Rectal smooth muscle tissue (tissue), 1 donor: ENCODE measurements around the gene BLTP1.

Experiments used
- H3K27ac ChIP-seq: one replicate; pipeline ENCODE4 v1.7.0; 2013; ENCODE audit warnings: low read depth, low read length, inconsistent platforms
- H3K27me3 ChIP-seq: one replicate; pipeline ENCODE4 v1.7.0; 2013; ENCODE audit warnings: low read length; ENCODE audit not compliant: control insufficient read depth, insufficient read depth
- H3K36me3 ChIP-seq: one replicate; pipeline ENCODE4 v1.7.0; 2013; ENCODE audit warnings: low read length; ENCODE audit not compliant: control insufficient read depth, insufficient read depth
- H3K4me1 ChIP-seq: one replicate; pipeline ENCODE4 v1.7.0; 2013; ENCODE audit warnings: low read length; ENCODE audit not compliant: control insufficient read depth, insufficient read depth
- H3K4me3 ChIP-seq: one replicate; pipeline ENCODE4 v1.7.0; 2013; ENCODE audit warnings: low read length
- H3K9ac ChIP-seq: one replicate; pipeline ENCODE4 v1.7.0; 2013; ENCODE audit warnings: low read length

The BLTP1 gene

DNA sequence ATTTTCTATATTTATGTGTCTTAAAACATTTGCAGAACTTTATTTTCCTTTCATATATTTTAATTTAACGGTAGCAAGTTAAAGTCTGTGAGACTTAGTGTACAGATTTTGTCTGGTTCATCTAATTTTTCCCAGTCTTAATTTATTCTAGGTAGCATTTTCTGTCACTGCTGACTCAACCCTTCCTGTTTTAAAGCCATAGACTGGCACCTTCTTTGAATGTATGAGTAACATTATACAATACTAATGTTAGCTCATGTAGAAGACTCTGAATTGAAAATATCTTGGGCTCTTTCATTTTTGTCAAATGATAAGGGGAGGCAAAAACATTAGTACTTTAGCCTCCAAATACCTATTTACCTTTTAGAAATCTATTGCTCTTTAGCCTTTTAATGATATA is 43.6 kb downstream of the BLTP1 start:
- Histone ChIP-seq H3K36me3 (peaks cover 2% of the 10 kb centered on the region), H3K9ac (no peak overlapping the region), H3K27ac (no peak overlapping the region), H3K4me1 (no peaks in the 10 kb centered on the region), H3K27me3 (no peaks in the 10 kb centered on the region), H3K4me3 (no peak overlapping the region)
